Smooth muscle cell (in vitro differentiated cells): Measurements from ENCODE around the gene DGKQ. TPM values are rescaled to one million over a fixed set of nuclear protein-coding genes. Genes with fewer than 3 reads are reported as not detected.
"Not testable (repeated sequence)": the region's sequence is repeated elsewhere in the genome, so short reads cannot be mapped to it uniquely, and the experiment has no call there.

Experiments used
- DNase-seq: peaks from one replicate; lab custom pipeline; 2025; ENCODE audit not compliant: unreplicated experiment; lab: John Stamatoyannopoulos, UW
- H2AFZ ChIP-seq: fragments of 200-600 bp; sonication (generic); 2 replicates; pipeline ENCODE4 v1.6.0; 2016; ENCODE audit warnings: antibody characterized with exemption, low read depth, mild to moderate bottlenecking
- H3F3A ChIP-seq: fragments of 200-600 bp; sonication (generic); 2 replicates; pipeline ENCODE4 v1.6.0; 2017; ENCODE audit warnings: antibody characterized with exemption, low read depth
- H3K27ac ChIP-seq: fragments of 200-600 bp; sonication (generic); 2 replicates; pipeline ENCODE4 v1.5.1; 2016; ENCODE audit warnings: low read depth, mild to moderate bottlenecking
- H3K27me3 ChIP-seq: fragments of 200-600 bp; sonication (generic); 2 replicates; pipeline ENCODE4 v1.6.1; 2016; ENCODE audit warnings: low read depth, mild to moderate bottlenecking
- H3K36me3 ChIP-seq: fragments of 200-600 bp; sonication (generic); 2 replicates; pipeline ENCODE4 v1.5.1; 2016; ENCODE audit warnings: low read depth
- H3K4me1 ChIP-seq: fragments of 200-600 bp; sonication (generic); 2 replicates; pipeline ENCODE4 v1.5.1; 2016; ENCODE audit warnings: low read depth
- H3K4me2 ChIP-seq: fragments of 200-600 bp; sonication (generic); 2 replicates; pipeline ENCODE4 v1.6.0; 2016; ENCODE audit warnings: mild to moderate bottlenecking
- H3K4me3 ChIP-seq: fragments of 200-600 bp; sonication (generic); 2 replicates; pipeline ENCODE4 v1.5.1; 2016; ENCODE audit warnings: mild to moderate bottlenecking
- H3K79me2 ChIP-seq: fragments of 200-600 bp; sonication (generic); 2 replicates; pipeline ENCODE4 v1.6.0; 2016; ENCODE audit warnings: low read depth, mild to moderate bottlenecking
- H3K9ac ChIP-seq: fragments of 200-600 bp; sonication (generic); 2 replicates; pipeline ENCODE4 v1.6.0; 2016; ENCODE audit warnings: low read depth
- H3K9me3 ChIP-seq: fragments of 200-600 bp; sonication (generic); replicated peaks from 2 replicates; pipeline ENCODE4 v1.5.1; 2016; ENCODE audit warnings: low read depth
- H4K20me1 ChIP-seq: fragments of 200-600 bp; sonication (generic); 2 replicates; pipeline ENCODE4 v1.6.0; 2016; ENCODE audit warnings: low read depth
- CTCF ChIP-seq: fragments of 200-600 bp; sonication (generic); IDR thresholded peaks from 2 replicates; pipeline ENCODE4 v1.5.1; 2017; ENCODE audit warnings: borderline replicate concordance, mild to moderate bottlenecking, antibody characterized with exemption; ENCODE audit not compliant: insufficient read depth, poor library complexity, severe bottlenecking
- WGBS: methylation state at CpG from one replicate; pipeline ENCODE4 v1.1.7; 2016; ENCODE audit warnings: low lambda C conversion rate; 5-methylcytosine and 5-hydroxymethylcytosine counted together
- polyA plus RNA-seq: library from polyadenylated mRNA; unstranded; fragments of >200 nt; fragmentation: Nextera tagmentation; extraction: Ambion mirVana; gene quantifications from 2 replicates; pipeline ENCODE4 v1.2.1, GENCODE V29; 2016
- total RNA-seq: library from RNA; depleted of rRNA; stranded (reverse); fragments of >200 nt; gene quantifications from 2 replicates; pipeline ENCODE4 v1.2.3, GENCODE V29; 2014

DGKQ gene
- total and polyA plus RNA-seq, 2 experiments from 2014 or later = 4.2 to 16.2 TPM

- Histone ChIP-seq H2AFZ (no peak overlapping the region), H3K4me3 (no peak overlapping the region), H3K79me2 (peaks cover 95% of the 10 kb centered on the region), H4K20me1 (peaks cover 96% of the 10 kb centered on the region), H3K27me3 (no peaks in the 10 kb centered on the region), H3F3A (no peaks in the 10 kb centered on the region), H3K36me3 (no peaks in the 10 kb centered on the region), H3K9me3 (no peaks in the 10 kb centered on the region), H3K9ac (no peak overlapping the region), H3K4me2 (no peak overlapping the region), H3K27ac (no peak overlapping the region), H3K4me1 (no peaks in the 10 kb centered on the region)
- 95% methylated on average over 17 of the region's 17 CpGs for WGBS
- no peak for TF ChIP-seq CTCF
- no peak for DNase-seq
These were observed 51.5 kb downstream of the DGKQ start for GRCh38 chr4:921830-922331.

GRCh38 chr4:919004-919680 is 54.2 kb downstream of the DGKQ start:
- not testable (repeated sequence) for DNase-seq, H3F3A ChIP-seq, H3K4me3 ChIP-seq, H3K4me2 ChIP-seq, H3K4me1 ChIP-seq, H3K27me3 ChIP-seq, H2AFZ ChIP-seq, H3K9ac ChIP-seq, H3K27ac ChIP-seq, H3K9me3 ChIP-seq, H3K36me3 ChIP-seq
- 97% methylated on average over 15 of the region's 15 CpGs for WGBS
- peaks cover 91% of the 10 kb centered on the region for H3K79me2 ChIP-seq
- H4K20me1 ChIP-seq = peaks cover 97% of the 10 kb centered on the region

- not testable (repeated sequence) for H3K4me1 ChIP-seq, H3K27me3 ChIP-seq, H3K9me3 ChIP-seq, DNase-seq, H3K27ac ChIP-seq, H3K36me3 ChIP-seq, H3K4me3 ChIP-seq, H2AFZ ChIP-seq, H3F3A ChIP-seq, H3K9ac ChIP-seq, H3K4me2 ChIP-seq
- H4K20me1 ChIP-seq = peaks cover 92% of the 10 kb centered on the region
- H3K79me2 ChIP-seq = peaks cover 85% of the 10 kb centered on the region
- 95% methylated on average over 6 of the region's 6 CpGs for WGBS
These were observed 54.8 kb downstream of the DGKQ start for GRCh38 chr4:918591-918990.

GRCh38 chr4:917992-918391 is 55.4 kb downstream of the DGKQ start:
- TF ChIP-seq CTCF = no peak
- WGBS = 100% methylated on average over 2 of the region's 2 CpGs
- Histone ChIP-seq H2AFZ (no peak overlapping the region), H3F3A (no peaks in the 10 kb centered on the region), H3K36me3 (no peaks in the 10 kb centered on the region), H3K27ac (no peak overlapping the region), H3K79me2 (peaks cover 79% of the 10 kb centered on the region), H3K27me3 (no peaks in the 10 kb centered on the region), H4K20me1 (peaks cover 92% of the 10 kb centered on the region), H3K4me2 (no peak overlapping the region), H3K9me3 (no peaks in the 10 kb centered on the region), H3K9ac (no peak overlapping the region), H3K4me3 (no peak overlapping the region), H3K4me1 (no peaks in the 10 kb centered on the region)
- no peak for DNase-seq
